HG02943 (cell line): ENCODE data around the gene HSDL2.
"Not testable (repeated sequence)": the region's sequence is repeated elsewhere in the genome, so short reads cannot be mapped to it uniquely, and the experiment has no call there.

Experiments
- ATAC-seq: cut with Tn5 transposase; IDR thresholded peaks from one replicate; pipeline ENCODE4 v1.9.1; 2021; ENCODE audit warnings: mild to moderate bottlenecking, low read depth, moderate library complexity; ENCODE audit not compliant: unreplicated experiment

Gene HSDL2

GRCh38 chr9:112393146-112393545 is 13.2 kb downstream of the HSDL2 start:
- ATAC-seq = not testable (repeated sequence)

- no peak for ATAC-seq
Observed at GRCh38 chr9:112396416-112396815, 16.5 kb downstream of the HSDL2 start.

GRCh38 chr9:112396872-112397271 is 17.0 kb downstream of the HSDL2 start:
- no peak for ATAC-seq

- ATAC-seq = no peak
Observed at GRCh38 chr9:112401175-112401815, 21.4 kb downstream of the HSDL2 start.

- no peak for ATAC-seq
Observed at GRCh38 chr9:112403614-112404201, 23.8 kb downstream of the HSDL2 start.

GRCh38 chr9:112404508-112404932 is 24.6 kb downstream of the HSDL2 start:
- no peak for ATAC-seq

GRCh38 chr9:112408275-112408674 is 28.4 kb downstream of the HSDL2 start:
- no peak for ATAC-seq

- ATAC-seq = no peak
Observed at GRCh38 chr9:112408819-112409218, 28.9 kb downstream of the HSDL2 start.

- ATAC-seq = no peak
Observed at GRCh38 chr9:112409758-112410157, 29.9 kb downstream of the HSDL2 start.

- no peak for ATAC-seq
Observed at GRCh38 chr9:112411626-112412027, 31.7 kb downstream of the HSDL2 start.

GRCh38 chr9:112413728-112414127 is 33.8 kb downstream of the HSDL2 start:
- ATAC-seq = not testable (repeated sequence)

GRCh38 chr9:112420208-112420607 is 40.3 kb downstream of the HSDL2 start:
- ATAC-seq = no peak

GRCh38 chr9:112421771-112422222 is 41.9 kb downstream of the HSDL2 start:
- no peak for ATAC-seq

GRCh38 chr9:112422417-112423148 is 42.7 kb downstream of the HSDL2 start:
- no peak for ATAC-seq

GRCh38 chr9:112430006-112430522 is 50.2 kb downstream of the HSDL2 start:
- no peak for ATAC-seq

GRCh38 chr9:112433499-112434392 is 53.8 kb downstream of the HSDL2 start:
- no peak for ATAC-seq

GRCh38 chr9:112434487-112434886 is 54.6 kb downstream of the HSDL2 start:
- no peak for ATAC-seq

- no peak for ATAC-seq
Observed at GRCh38 chr9:112437406-112437805, 57.5 kb downstream of the HSDL2 start.

- ATAC-seq = no peak
Observed at GRCh38 chr9:112439171-112439570, 59.3 kb downstream of the HSDL2 start.

GRCh38 chr9:112439825-112440224 is 59.9 kb downstream of the HSDL2 start:
- no peak for ATAC-seq
